Stimulated activated CD4-positive, alpha-beta T cell treated with anti-CD3 and anti-CD28 coated beads, TNF-alpha, amount 100 ng/mL, for 4 hours (primary cell): ENCODE data around the gene HOXA3.

Experiments
- DNase-seq, 3 experiments: peaks; one replicate each; pipeline ENCODE4 v3.0.0-alpha.2; 2020; ENCODE audit warnings: low read depth in 3 of 3

The HOXA3 gene

DNA sequence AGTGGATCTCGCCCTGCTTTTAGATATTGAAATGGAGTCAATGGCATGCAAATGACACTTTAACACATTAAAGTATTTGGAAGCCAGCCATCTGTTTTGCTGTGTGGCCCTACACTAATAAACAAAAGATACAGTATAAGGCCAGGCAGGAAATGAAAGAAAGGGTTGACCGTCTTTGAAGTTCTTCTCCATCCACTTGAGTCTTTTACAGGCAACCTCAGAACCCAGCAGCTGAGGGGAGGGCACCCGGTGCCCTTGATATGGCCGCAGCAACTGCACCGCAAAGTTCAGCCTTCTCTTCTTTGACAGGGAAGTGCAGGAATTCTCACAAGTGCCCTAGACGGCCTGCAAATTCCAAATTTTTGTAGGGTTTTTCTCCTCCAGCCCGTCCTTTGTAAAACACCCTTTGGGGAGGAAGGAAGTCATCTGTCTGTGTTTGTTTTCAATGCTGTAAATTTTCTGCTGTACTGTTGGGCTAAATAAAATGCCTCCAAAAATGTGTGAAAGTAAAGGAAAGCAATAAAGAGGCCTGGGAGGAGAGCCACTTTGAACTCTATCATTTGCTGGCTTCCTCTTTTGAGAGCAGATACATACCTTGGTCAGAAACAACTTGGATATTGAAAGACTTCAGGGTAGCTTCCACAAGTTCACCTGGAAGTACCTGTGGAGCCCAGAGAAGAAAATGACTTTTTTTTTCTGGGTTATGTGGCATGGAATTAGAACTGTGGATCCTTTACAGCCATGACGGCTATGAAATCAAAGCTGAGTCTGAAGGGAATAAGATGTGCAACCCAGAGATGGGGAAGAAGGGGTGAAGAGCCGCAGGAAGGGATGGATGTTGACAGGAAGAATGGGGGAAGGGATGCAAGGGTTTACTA, 60.2 kb downstream of the HOXA3 start:
- no peak for DNase-seq

DNA sequence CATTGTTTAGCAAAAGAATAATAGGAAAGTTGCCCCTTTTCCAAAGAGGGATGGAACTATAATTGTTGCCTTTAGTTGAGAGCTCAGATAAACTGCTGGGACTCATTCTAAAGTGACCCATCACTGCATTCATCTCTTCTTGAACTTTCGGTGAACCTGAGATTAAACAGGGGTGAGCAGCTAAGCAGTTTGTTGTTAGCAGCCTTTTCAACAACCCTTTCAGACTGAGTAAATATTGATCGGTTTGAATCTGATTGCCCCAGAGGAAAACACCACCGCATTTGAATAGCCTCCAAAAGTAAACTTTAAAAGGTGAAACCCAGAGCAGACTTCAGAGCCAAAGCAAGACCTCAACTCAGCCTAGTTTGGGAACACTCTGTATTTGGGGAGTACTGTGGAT, 61.3 kb downstream of the HOXA3 start:
- no peak for DNase-seq

DNA sequence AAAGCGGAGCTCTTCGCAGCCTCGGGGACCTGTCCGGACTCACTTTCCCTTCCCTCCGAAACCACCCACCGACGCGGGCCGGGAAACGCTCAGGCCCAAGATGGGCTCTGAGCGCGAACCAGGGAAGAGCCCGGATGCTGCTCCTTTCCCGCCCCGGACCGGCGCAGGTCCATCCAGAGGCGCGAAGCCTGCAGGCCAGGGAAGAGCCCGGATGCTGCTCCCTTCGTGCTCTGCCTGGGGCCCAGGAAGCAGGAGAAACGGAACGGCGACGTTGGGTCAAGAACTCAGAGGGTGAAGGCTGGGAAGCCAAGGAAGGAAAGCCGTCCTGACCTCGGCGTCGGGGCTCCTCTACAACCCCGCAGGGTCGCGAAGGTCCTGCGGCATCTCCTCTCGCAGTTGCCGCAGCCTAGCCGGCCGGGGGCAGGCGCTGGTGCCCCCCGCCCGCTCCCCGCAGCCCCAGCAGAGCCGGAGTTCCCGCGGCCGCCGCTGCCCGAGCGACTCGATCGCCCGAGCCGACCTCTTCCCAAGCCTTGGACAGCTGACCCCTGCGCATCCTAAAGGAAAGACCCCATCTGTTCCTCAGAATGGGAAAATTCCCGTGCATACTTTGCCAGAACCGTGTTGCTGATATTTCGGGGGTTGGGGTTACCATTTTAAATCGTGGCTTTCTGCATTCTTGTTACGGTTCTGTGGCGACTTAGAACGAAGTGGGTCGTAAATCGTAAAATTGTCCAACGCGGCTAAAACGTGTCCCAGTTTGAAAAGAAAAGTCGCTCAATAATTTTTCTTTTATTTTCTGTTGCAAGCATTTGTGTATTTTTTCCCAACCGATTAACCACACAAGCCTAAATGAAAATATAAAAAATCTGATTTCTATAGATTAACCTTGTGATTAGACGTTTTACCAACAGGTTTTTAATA, 64.1 kb downstream of the HOXA3 start:
- no peak for DNase-seq

DNA sequence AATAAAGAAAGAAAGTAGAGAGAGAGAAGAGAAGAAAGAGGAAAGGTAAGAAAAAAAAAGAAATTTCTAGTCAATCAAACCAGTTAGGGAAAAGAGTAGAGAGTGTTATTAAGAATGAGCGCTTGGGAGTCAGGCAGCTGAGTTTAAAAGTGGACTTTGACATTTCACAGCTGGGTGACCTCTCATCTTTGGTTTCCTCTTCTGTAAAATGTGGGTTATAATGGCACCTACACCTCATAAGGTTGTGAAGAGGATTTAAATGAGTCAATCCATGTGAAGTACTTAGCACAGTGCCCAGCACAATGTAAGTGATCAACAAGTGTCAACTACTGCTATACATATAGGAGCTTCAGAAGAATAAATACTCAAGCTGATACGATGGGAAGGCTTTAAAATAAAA, 68.7 kb downstream of the HOXA3 start:
- no peak for DNase-seq

DNA sequence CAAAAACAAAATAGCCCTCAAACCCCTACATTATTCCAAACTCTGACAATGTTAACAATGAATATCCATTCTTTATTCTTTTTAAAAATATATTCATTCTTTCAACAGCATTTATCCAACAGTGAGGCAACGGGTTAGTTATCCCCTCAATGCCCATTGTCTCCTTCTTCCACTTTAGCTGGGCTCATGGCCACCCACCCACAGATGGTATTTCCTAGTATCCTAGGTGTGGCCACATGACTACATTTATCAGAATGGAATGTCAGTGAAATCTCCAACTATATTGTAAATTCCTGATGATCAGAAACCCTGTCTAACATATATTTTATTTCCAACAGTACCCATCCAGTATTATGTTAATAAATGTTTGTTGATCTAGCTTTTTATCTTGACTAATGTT, 70.2 kb downstream of the HOXA3 start:
- no peak for DNase-seq

DNA sequence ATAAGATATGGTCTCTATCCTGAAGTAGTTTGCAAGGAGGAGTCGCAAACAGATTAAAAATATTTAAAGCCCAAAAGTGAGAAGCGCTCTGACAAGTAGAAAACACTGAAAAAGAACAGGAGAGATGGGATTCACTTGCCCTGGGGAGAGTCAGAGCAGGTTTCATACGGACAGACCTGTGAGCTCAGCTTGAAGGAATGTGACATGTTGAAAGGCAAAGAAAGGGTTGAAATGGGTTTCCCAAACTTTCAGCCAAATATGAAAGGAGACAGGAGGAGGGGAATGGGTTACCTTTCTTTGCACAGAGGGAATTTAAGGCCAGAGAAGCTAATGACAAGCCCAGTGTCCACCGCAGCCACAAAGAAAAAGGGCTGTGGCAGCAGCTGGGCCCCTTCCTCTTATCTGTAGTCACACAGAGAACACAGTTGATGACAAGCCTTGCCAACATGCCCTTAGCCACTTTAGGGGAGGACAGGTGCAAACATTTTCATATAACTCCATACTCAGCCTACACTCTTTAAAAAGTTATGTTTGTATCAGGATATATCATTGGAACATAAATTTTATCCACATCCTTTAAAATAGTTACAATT, 71.4 kb downstream of the HOXA3 start:
- DNase-seq, result no peak

DNA sequence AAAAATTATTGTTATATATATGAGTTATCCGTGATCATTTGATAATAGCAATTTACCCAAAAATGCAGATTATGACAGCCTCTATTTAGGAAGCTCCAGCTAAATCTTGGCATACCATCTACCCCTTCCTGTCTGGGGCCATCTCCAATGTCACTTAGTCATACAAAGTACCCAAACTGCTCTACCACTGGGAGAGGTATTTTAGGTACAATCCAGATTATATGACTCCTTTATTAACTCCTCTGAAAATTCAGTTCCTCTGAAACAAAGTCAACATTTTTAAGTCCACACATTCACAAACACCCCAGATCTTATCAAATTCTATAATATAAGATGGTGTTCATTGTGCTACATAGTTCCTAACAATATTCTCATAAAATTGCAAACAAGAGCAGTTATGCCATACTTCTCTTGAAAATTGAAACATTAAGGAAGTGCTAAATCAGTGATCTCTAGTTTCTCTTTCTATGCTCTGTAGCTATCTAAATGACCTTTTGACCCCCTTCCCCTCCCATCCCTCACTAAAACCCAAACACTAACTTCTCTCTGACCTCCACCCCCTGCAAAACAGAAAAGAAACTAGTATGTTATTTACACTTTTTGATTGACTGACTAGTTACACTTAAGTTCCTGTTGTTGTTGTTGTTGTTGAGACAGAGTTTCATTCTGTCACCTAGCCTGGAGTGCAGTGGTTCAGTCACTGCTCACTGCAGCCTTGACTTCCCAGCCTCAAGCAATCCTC, 73.0 kb downstream of the HOXA3 start:
- DNase-seq, result no peak

DNA sequence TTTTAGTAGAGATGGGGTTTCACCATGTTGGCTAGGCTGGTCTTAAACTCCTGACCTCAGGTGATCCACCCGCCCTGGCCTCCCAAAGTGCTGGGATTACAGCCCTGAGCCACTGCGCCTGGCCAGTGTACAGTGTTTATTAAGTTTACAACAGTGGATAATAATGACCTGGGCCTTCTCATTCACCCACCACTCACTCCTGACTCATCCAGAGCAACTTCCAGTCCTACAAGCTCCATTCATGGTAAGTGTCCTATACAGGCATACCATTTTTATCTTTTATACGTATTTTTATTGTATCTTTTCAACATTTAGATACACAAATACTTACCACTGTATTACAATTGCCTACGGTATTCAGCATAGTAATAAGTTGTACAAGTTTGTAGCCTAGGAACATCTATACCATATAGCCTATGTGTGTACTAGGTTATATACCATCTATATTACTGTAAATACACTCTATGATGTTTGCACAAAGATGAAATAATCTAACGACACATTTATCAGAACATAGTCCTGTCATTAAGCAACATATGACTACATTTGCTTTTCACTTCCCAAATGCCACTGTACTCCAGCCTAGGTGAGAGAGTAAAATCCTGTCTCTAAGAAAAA, 73.7 kb downstream of the HOXA3 start:
- no peak for DNase-seq

DNA sequence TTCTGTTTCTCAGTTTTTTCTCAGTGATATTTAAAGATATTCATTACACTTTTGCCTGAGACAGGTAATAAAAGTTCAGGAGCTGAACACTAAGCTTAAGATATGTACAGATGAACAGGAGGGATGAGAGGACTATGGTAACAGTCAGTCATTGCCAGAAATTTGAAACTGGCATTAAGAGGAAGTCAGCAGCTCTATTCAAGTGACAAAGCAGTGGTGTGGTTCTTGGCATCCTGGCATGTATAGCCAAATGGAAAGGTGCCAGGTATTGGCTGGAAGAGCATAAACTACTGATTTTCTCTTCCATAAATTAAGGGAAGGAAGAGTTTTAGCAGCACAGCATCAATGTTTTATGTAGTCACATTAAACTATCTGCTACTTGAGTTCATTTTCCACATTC, 79.3 kb downstream of the HOXA3 start:
- no peak for DNase-seq

DNA sequence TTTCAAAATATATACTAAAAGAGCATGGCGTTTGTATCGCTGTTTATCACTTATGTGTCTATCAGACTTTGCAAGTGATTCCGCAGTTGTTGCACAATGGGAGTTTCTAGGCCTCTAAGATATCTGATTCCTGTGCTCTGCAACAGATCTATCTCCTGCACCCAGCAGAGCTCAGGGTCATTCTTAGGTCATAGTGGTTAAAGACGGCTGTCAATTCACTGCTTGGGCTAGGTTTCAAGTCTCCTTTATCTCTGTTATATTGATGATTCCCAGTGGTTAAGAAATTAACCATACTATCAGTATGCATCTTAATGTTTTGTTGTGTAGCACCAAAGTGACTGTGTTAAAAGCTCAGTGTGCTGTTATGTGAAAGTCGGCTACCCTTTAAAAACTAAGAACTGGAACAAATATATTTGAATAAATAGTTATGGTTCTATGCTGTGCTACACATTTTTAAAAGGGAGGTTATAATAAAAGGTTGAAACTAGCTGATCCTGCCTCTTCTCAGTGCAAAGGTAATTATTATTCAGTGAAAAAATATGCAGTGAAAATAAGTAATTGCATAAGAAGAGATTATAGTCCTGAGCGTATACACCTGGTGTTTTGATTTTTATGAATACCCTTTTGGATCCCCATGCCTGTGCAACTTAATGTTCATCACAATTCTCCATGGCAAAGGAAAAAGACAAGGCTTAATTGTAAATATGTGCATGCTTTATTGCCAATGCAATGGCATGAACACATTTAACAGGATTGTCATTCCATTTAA, 80.6 kb downstream of the HOXA3 start:
- no peak for DNase-seq

DNA sequence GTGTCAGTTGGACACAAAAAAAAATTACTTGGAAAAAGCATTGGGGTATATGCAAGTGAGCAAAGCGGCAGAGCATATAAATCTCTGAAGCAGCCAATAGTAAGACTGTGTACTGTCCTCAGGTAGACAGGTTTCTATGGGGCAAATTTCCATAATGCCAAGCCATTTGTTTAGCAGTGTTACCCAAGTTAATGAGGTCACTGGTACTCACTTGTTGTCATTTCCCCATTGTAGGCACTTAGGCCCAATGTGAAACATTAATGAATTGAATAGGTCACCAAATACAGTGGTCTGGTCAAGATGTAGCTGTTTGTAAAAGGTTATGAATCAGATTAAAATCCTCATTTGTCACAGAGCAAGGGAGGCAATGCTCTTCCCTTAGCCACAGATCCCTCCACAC, 84.1 kb downstream of the HOXA3 start:
- no peak for DNase-seq

DNA sequence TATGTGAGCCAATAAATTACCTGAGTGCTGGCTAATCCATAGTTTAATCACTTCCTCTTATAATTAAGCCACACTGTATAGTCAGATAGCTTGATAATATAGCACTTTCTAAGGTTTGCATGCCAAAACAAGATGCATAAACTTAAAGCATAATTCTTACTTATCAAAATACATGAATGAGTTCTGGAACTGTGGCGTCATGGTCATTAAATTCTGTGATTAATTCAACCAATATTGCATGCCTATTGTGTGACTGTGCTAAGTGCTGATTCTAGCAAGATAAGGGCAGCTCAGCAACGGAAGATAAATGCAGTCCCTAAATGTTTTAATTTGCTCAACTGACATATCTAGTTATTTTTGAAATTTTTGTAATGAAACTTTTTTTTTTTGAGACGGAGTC, 86.2 kb downstream of the HOXA3 start:
- no peak for DNase-seq

DNA sequence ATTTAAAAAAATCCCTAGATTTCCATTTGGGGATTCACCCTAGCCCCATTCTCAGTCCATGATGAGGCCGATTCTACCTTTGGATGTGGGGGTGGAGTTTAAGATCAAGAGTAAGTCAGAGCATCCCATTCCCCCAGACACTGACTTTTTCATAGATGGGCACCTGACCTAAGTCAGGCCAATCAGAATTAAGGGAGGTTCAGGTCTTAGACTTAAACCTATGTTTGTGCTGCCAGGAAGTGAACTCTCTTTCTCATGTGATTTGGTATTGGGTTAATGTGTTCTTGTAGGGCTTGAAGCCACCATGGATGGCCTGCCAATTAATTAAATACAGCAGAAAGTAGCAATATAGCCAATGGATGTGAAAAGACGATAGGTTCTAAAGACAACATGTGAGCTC, 86.7 kb downstream of the HOXA3 start:
- no peak for DNase-seq

DNA sequence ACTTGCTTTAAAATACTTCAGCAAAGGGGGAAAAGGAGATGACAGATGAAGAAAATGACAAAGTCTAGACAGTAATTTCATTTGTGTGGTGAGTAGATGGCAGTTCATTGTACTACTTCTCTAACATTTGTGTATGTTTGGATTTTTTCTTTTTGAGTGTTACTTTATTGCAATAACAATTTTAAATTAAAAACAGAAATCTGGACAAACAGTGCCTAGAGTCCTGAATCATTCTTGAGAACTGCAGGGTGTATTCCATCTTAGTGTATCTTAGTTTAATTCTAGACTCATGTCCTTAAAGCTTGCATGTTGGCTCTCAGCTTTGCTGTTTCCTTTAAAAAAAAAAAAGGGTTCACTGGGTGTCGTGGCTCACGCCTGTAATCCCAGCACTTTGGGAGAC, 87.7 kb downstream of the HOXA3 start:
- no peak for DNase-seq

DNA sequence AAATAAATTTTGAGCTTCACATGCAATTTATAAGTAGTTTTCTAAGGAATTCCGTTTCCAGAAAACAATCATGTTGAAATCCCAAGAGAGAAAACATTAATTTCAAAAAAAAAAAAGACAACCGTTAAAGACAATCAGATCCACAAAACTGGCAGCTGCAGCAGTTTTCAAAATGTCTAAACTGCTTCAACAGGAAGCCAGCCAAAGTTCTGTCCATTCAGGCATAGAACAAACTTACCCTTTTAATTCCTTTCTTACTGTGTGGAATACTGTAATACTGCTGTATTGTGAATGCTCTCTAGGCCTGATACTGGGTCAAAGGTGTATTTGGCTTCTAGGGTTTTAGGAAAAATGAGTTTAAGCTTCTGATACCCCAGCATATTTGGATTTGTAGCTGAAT, 88.2 kb downstream of the HOXA3 start:
- DNase-seq, result no peak

DNA sequence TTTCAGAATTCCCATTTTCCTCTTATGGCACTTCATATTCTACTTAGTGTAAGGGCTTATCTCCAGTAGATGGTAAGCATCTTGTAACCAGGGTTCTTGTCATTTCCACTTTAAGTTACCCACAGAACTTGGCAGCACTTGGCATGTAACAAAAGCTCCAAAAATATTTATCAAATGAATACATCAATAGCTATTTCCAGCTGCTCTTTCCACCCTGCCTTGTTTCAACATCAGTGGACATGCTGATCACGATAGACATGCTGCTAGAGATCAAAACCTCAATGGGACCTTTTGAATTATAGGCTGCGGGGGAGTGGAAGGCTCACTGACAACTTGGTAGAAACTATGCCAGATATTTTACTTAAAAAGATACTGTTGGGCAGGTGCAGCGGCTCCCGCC, 89.4 kb downstream of the HOXA3 start:
- DNase-seq, result no peak
